HepG2 (cell line): ENCODE results near the gene NOTUM. TPM values are rescaled to one million over a fixed set of nuclear protein-coding genes. Genes with fewer than 3 reads are reported as not detected.

ENCODE experiments used
- ADNP ChIP-seq: sonication (generic); formaldehyde crosslinking; IDR thresholded peaks from 2 replicates; pipeline ENCODE4 v1.4.0; 2020; ENCODE audit warnings: missing genetic modification reagents
- CENPBD1 ChIP-seq: sonication (generic); formaldehyde crosslinking; IDR thresholded peaks from 2 replicates; pipeline ENCODE4 v1.8.0; 2022; ENCODE audit warnings: missing genetic modification reagents, low read depth, mild to moderate bottlenecking, borderline replicate concordance
- HNF4A ChIP-seq: sonication (generic); formaldehyde crosslinking; IDR thresholded peaks from 2 replicates; pipeline ENCODE4 v1.4.0; 2020; ENCODE audit warnings: missing genetic modification reagents
- KAT2B ChIP-seq: fragments of 150-350 bp; IDR thresholded peaks from 2 replicates; pipeline ENCODE4 v1.6.1; 2014; ENCODE audit warnings: low read depth, low read length, borderline replicate concordance
- MAFK ChIP-seq, 2 experiments: IDR thresholded peaks in 1 of 2; conservative IDR thresholded peaks in 1 of 2; 2 replicates each; pipeline ENCODE4 v1.6.1; 2011; ENCODE audit warnings: improper control_type of control experiment in 2 of 2, low read length in 2 of 2
- NAIF1 ChIP-seq: sonication (generic); formaldehyde crosslinking; IDR thresholded peaks from 2 replicates; pipeline ENCODE4 v1.5.0; 2020; ENCODE audit warnings: mild to moderate bottlenecking, missing genetic modification reagents, borderline replicate concordance
- NFIC ChIP-seq: IDR thresholded peaks from 2 replicates; pipeline ENCODE4 v1.6.1; 2012; ENCODE audit warnings: mild to moderate bottlenecking, low read length, inconsistent platforms
- NFYB ChIP-seq: sonication (generic); formaldehyde crosslinking; IDR thresholded peaks from 2 replicates; pipeline ENCODE4 v1.4.0; 2020; ENCODE audit warnings: missing genetic modification reagents
- NR3C1 ChIP-seq: sonication (generic); formaldehyde crosslinking; IDR thresholded peaks from 2 replicates; pipeline ENCODE4 v1.4.0; 2020; ENCODE audit warnings: missing genetic modification reagents
- RARA ChIP-seq: IDR thresholded peaks from 2 replicates; pipeline ENCODE4 v1.6.1; 2016; ENCODE audit warnings: missing genetic modification reagents, missing compliant biosample characterization
- SIX1 ChIP-seq: sonication (generic); formaldehyde crosslinking; IDR thresholded peaks from 2 replicates; pipeline ENCODE4 v1.4.0; 2020; ENCODE audit warnings: missing genetic modification reagents, borderline replicate concordance
- TARDBP ChIP-seq: sonication (generic); formaldehyde crosslinking; IDR thresholded peaks from 2 replicates; pipeline ENCODE4 v1.8.0; 2022; ENCODE audit warnings: mild to moderate bottlenecking, missing genetic modification reagents
- ZBTB14 ChIP-seq: sonication (generic); formaldehyde crosslinking; IDR thresholded peaks from 2 replicates; pipeline ENCODE4 v1.4.0; 2020; ENCODE audit warnings: missing genetic modification reagents
- ZBTB33 ChIP-seq: sonication (generic); formaldehyde crosslinking; IDR thresholded peaks from 2 replicates; pipeline ENCODE4 v1.4.0; 2020; ENCODE audit warnings: missing genetic modification reagents
- ZBTB7B ChIP-seq: sonication (generic); formaldehyde crosslinking; IDR thresholded peaks from 2 replicates; pipeline ENCODE4 v1.4.0; 2020; ENCODE audit warnings: missing genetic modification reagents
- ZBTB8A ChIP-seq: sonication (generic); formaldehyde crosslinking; IDR thresholded peaks from 2 replicates; pipeline ENCODE4 v1.4.0; 2020; ENCODE audit warnings: mild to moderate bottlenecking, low read depth, missing genetic modification reagents, borderline replicate concordance
- ZFP36 ChIP-seq: fragments of 150-350 bp; IDR thresholded peaks from 2 replicates; pipeline ENCODE4 v1.6.1; 2018; ENCODE audit warnings: borderline replicate concordance, low read length, low read depth; ENCODE audit not compliant: partially characterized antibody
- ZNF746 ChIP-seq: sonication (generic); formaldehyde crosslinking; IDR thresholded peaks from 2 replicates; pipeline ENCODE4 v1.8.0; 2022; ENCODE audit warnings: mild to moderate bottlenecking, missing genetic modification reagents
- polyA plus RNA-seq, 8 experiments: library from polyadenylated mRNA; depleted of rRNA in 3 of 8; stranded (reverse) in 7 of 8; unstranded in 1 of 8; fragments of >200 nt; fragmentation: Illumina TruSeq in 4 of 8; extraction: Trizol in 4 of 8; gene quantifications; 2 replicates each; pipeline versions ENCODE4 v1.2.1 to v1.2.3, GENCODE V29; 2011 to 2016; ENCODE audit warnings: low read depth in 4 of 8, missing spikeins in 1 of 8, mixed read lengths in 1 of 8; ENCODE audit not compliant: insufficient read depth in 1 of 8
- total RNA-seq, 5 experiments: library from RNA; depleted of rRNA; stranded (reverse); fragments of >200 nt; fragmentation: Illumina TruSeq; extraction: Trizol; gene quantifications; 2 replicates each; pipeline ENCODE4 v1.2.3, GENCODE V29; 2016; ENCODE audit warnings: low read depth in 1 of 5
- TF ChIP-seq, protein P1 (sequence below): sonication (generic); formaldehyde crosslinking; IDR thresholded peaks from 2 replicates; pipeline ENCODE4 v1.9.0; 2022; ENCODE audit warnings: missing genetic modification reagents, mild to moderate bottlenecking, borderline replicate concordance
- TF ChIP-seq, protein P2 (sequence below): sonication (generic); formaldehyde crosslinking; conservative IDR thresholded peaks from 2 replicates; pipeline ENCODE4 v1.4.0; 2020; ENCODE audit warnings: missing genetic modification reagents
- TF ChIP-seq, protein P3 (sequence below): sonication (generic); formaldehyde crosslinking; IDR thresholded peaks from 2 replicates; pipeline ENCODE4 v1.4.0; 2020; ENCODE audit warnings: missing genetic modification reagents

NOTUM gene
- total and polyA plus RNA-seq, 2 of the 13 experiments (the other 11 are each of a cell fraction or from before 2014, with no cell fraction given) = 150 to 160 TPM

GRCh38 chr17:81994593-81995462, 33.8 kb upstream of the NOTUM start (continued):
- TF ChIP-seq ZBTB8A (CRISPR knock-in tag) (no peak), RARA (CRISPR knock-in tag) (peak; percentile 76), MAFK (conservative IDR thresholded peaks at IDR 0.05 in 1 of 2, IDR thresholded peaks at IDR 0.05 in 1 of 2; ENCODE audit: low read length in 2 of 2) (0 out of 4 replicates have a peak, but pooled peaks of 1 of the 2 experiments have one; percentile 37), ZBTB7B (CRISPR knock-in tag) (peak; percentile 98), CENPBD1 (no peak; the same call in 1 of the 2 replicates), SIX1 (CRISPR knock-in tag) (peak; percentile 55; the same call in 1 of the 2 replicates), ZFP36 (no peak), NFIC (no peak), ZBTB14 (CRISPR knock-in tag) (no peak; the same call in 1 of the 2 replicates), ZNF746 (CRISPR knock-in tag) (peak; percentile 96), HNF4A (CRISPR knock-in tag) (peak; percentile 66), KAT2B (no peak), ZBTB33 (CRISPR knock-in tag) (no peak; the same call in 1 of the 2 replicates), TARDBP (no peak; the same call in 1 of the 2 replicates), NFYB (no peak), ADNP (CRISPR knock-in tag) (no peak), NR3C1 (CRISPR knock-in tag) (no peak), NAIF1 (0 out of 2 replicates have a peak, but pooled peaks have one; percentile 4)
- TF ChIP-seq, protein P1, sequence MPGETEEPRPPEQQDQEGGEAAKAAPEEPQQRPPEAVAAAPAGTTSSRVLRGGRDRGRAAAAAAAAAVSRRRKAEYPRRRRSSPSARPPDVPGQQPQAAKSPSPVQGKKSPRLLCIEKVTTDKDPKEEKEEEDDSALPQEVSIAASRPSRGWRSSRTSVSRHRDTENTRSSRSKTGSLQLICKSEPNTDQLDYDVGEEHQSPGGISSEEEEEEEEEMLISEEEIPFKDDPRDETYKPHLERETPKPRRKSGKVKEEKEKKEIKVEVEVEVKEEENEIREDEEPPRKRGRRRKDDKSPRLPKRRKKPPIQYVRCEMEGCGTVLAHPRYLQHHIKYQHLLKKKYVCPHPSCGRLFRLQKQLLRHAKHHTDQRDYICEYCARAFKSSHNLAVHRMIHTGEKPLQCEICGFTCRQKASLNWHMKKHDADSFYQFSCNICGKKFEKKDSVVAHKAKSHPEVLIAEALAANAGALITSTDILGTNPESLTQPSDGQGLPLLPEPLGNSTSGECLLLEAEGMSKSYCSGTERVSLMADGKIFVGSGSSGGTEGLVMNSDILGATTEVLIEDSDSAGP (CRISPR knock-in tag) = no peak
- TF ChIP-seq, protein P2, sequence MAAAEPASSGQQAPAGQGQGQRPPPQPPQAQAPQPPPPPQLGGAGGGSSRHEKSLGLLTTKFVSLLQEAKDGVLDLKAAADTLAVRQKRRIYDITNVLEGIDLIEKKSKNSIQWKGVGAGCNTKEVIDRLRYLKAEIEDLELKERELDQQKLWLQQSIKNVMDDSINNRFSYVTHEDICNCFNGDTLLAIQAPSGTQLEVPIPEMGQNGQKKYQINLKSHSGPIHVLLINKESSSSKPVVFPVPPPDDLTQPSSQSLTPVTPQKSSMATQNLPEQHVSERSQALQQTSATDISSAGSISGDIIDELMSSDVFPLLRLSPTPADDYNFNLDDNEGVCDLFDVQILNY (CRISPR knock-in tag) = no peak
- TF ChIP-seq, protein P3, sequence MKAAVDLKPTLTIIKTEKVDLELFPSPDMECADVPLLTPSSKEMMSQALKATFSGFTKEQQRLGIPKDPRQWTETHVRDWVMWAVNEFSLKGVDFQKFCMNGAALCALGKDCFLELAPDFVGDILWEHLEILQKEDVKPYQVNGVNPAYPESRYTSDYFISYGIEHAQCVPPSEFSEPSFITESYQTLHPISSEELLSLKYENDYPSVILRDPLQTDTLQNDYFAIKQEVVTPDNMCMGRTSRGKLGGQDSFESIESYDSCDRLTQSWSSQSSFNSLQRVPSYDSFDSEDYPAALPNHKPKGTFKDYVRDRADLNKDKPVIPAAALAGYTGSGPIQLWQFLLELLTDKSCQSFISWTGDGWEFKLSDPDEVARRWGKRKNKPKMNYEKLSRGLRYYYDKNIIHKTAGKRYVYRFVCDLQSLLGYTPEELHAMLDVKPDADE (CRISPR knock-in tag) = peak; percentile 61; the same call in 1 of the 2 replicates
